Umbilical cord (tissue), 2 donors: ENCODE data around the gene SYNPO2. TPM values are rescaled to one million over a fixed set of nuclear protein-coding genes. Genes with fewer than 3 reads are reported as not detected.
A peak's percentile ranks its signal among the peaks of the same experiment; 100 is the strongest.
"Not testable (repeated sequence)": the region's sequence is repeated elsewhere in the genome, so short reads cannot be mapped to it uniquely, and the experiment has no call there.

Source experiments
- DNase-seq: peaks from one replicate; pipeline ENCODE4 v3.0.0-alpha.2; 2015; ENCODE audit warnings: low spot score
- total RNA-seq: library from RNA; depleted of rRNA; stranded (reverse); fragments of >200 nt; gene quantifications from one replicate; pipeline ENCODE4 v1.2.3, GENCODE V29; 2014; ENCODE audit warnings: low replicate concordance; ENCODE audit not compliant: insufficient read depth

Gene SYNPO2
- total RNA-seq, 1 donor from 2014 or later, result 590 TPM

- DNase-seq, result no peak
Observed at GRCh38 chr4:119032921-119033685, 144.4 kb downstream of the SYNPO2 start.

- DNase-seq, result no peak
Observed at GRCh38 chr4:119034276-119035008, 145.8 kb downstream of the SYNPO2 start.

DNA sequence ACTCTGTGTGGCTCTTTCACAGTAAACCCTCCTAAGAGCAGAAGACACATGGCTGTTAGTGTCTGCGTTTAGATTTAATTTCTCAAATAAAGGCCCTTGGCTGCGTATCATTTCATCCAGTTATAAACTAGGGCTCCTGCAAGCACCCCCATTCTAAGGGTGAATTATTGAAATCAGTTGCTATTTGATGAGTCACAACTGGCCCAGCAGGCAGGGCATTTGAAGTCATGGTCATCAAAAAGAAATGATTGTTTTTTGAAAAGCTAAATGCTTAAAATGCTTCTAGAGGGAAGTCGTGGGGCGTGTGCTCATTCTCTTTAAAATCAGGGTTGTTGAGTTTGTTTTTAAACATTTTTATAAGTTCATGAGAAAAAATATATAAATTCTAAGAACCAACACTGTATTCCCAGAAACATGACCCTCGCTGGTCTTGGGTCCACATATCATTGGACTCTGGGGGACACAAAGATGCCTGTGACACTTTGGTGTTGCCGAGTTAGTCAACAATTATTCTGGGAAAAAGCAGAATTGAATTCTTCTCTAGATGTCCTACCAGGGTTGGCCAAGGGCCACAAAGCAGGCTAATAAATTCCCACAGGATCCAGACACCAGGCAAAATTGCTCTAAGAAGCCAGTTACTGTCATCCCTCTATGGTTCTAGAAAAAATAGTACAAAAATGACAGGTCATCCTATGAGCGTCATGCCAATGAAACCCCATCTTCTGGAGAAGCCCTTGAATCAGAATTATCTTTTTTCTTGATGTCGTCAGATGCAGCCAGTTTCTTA is 147.5 kb downstream of the SYNPO2 start:
- no peak for DNase-seq

- DNase-seq, result no peak
Observed at GRCh38 chr4:119037709-119038108, 149.1 kb downstream of the SYNPO2 start.

DNA sequence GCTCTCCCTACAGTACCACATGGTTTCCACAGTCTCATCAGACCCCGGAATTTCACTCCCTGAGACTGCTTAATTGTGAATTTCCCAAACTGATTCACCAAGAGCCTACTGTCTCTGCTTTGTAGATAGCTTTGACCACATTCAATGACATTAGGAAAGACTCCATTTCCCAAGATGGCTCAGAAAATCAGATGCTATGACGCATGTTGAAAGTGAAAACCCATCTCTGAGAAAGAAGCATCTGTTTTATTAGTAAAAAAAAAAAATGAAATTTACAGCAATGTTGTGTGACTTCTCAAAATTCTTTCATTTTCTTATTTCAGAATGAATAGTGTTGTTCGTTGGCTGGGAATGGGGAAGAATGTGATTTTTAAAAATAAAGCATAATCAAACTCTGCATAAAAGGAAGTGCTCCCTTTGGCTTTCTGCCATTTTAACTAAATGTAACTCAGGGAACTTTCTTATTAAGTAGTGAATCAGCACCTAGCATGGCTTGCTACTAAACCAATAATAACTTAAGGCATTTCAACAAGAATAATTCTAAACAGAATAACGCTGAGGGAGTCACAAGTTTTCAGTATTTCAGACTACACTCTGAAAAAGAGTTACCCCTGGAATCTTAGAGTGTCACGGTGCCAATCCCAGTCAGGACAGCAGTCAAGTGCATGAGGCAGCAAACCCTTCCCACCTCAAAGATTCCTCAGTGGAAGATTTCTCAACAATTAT is 149.6 kb downstream of the SYNPO2 start:
- no peak for DNase-seq

GRCh38 chr4:119039160-119039559 is 150.5 kb downstream of the SYNPO2 start:
- DNase-seq, result no peak

DNA sequence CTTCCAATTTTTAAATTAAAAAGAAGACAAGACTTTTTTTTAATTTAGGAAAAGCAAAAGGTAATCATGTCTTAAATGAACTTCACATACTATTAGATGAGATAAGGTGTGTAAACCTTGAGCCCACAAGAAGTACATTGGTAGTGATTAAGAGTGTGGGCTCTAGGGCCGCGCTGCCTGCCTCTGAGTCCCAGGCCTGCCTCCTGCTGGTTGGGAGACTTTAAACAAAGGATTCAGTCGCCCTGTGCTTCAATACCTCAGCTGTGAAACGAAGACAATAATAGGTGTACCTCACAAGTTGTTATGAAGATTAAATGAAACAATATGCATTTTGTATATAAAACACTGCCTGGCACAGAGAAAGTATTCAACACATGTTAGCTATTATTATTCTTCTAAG is 151.1 kb downstream of the SYNPO2 start:
- no peak for DNase-seq

GRCh38 chr4:119040261-119040660 is 151.6 kb downstream of the SYNPO2 start:
- DNase-seq, result no peak

DNA sequence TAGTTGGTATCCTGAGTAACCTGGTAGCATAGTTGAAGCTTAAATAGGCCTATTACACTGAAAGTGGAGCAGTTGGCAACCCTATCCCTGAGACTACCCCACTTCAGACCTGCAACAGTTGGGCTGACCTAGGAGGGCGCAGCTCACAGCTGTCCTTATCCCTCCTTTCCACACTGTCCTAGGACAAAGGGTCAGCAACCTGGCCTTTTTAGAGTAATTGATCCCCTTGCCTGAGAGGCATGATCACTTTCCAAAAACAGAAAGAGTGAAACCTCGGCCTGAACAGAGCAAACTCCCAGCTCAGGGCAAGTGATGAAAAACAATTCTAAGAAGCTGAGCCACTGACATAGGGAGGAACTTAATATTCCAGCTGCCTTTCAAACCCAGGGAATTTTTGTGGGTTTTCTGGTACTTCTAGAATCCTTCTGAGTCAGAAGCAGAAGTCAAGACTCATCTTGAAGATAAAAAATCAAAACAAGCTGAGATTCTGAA is 152.1 kb downstream of the SYNPO2 start:
- DNase-seq, result peak; percentile 84

- DNase-seq, result no peak
Observed at GRCh38 chr4:119041396-119041795, 152.7 kb downstream of the SYNPO2 start.

- peak; percentile 84 for DNase-seq
Observed at GRCh38 chr4:119041951-119042560, 153.4 kb downstream of the SYNPO2 start.

DNA sequence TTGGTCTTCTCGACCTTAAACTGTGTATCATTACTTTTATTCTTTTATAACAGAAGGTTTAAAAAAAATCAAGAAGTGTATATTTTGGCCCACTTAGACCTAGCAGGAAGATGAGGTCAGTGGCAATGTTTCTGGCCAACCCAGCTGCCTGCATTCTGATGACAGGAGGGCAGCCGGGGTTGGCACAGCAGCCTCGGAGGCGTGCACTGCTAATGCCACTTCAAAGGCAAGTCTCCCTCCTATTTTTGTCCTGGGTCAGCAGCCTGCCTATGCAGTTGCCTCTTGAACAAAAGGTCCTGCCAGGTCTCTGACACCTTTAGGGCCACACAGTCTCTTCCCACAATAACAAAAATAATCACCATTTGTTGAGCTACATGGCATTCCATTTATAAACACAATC is 157.6 kb downstream of the SYNPO2 start:
- DNase-seq, result no peak

DNA sequence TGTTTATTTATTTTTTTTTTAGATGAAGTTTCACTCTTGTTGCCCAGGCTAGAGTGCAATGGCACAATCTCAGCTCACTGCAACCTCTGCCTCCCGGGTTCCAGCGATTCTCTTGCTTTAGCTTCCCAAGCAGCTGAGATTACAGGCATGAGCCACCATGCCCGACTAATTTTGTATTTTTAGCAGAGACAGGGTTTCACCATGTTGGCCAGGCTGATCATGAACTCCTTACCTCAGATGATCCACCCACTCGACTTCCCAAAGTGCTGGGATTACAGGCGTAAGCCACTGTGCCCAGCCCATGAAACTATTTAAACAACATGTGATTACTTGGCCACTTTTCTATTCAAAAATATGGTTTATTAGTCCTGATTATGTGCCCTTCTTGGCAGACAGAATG is 158.4 kb downstream of the SYNPO2 start:
- not testable (repeated sequence) for DNase-seq

- DNase-seq, result no peak
Observed at GRCh38 chr4:119048446-119048845, 159.8 kb downstream of the SYNPO2 start.

DNA sequence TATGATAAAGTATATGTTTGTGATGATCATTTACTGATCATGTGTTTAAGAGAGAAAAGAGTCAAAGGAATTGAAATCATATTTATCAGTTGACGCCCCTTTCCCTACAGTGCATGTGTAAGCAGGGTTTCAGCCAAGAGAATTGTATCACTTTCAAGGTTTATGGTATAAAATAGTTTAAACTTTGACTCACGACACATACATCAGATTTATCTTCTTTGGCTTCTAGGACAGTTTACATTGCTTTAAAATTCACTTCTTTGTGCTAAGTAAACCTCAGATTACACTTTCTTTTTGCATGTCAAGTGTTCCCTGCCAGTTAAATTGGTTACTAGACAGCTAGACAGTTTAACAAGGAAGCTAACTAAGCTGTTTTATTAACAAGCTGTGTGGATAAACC is 160.7 kb downstream of the SYNPO2 start:
- DNase-seq, result no peak

GRCh38 chr4:119050527-119051090 is 162.0 kb downstream of the SYNPO2 start:
- no peak for DNase-seq

DNA sequence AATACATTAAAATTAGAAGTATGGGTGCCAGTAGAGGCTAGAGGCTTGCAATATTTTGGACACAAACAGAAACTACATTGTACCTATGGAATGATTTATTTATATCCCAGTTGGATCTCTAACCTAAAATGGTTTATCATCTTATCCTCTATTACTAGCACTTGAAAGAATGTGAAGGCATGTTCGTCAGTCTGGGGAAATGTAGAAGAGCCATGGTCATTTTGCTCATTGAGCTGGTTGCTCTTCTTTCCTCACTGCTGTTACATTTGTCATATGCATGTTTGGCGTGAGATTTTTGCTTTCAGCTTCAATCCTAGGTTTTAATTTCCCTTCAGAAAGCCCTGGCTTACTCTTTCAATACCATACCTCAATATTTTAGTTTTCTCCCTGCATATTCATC is 164.6 kb downstream of the SYNPO2 start:
- no peak for DNase-seq

DNA sequence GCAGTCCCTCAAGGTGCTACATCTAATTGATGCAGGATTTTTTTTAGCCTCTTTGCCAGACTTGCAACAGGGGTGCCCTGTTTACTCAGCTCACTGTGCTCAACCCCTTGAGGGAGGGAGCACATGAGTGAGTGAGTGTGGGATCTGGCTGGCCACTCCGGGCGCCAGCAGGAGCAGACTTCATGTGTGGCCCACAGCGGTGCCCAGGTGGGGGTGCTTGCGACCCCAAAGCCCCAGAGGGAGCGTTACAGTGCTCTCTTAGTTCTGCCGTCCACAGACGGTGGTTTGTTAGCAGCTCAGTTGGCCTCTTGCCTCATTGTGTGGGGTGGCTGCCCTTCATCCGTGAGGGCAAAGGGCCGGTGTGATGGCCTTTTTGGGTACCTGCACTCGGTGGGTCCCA is 165.3 kb downstream of the SYNPO2 start:
- DNase-seq, result no peak

DNA sequence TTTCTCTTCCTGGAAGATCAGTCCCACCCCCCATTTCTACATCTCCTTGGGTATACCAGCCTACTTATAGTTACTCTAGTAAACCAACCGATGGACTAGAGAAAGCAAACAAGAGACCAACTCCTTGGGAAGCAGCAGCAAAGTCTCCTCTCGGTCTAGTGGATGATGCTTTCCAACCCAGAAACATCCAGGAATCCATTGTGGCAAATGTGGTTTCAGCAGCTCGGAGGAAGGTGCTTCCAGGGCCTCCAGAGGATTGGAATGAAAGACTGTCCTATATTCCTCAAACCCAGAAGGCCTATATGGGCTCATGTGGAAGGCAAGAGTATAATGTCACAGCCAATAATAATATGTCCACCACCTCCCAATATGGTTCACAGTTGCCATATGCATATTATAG is 168.8 kb downstream of the SYNPO2 start:
- no peak for DNase-seq

DNA sequence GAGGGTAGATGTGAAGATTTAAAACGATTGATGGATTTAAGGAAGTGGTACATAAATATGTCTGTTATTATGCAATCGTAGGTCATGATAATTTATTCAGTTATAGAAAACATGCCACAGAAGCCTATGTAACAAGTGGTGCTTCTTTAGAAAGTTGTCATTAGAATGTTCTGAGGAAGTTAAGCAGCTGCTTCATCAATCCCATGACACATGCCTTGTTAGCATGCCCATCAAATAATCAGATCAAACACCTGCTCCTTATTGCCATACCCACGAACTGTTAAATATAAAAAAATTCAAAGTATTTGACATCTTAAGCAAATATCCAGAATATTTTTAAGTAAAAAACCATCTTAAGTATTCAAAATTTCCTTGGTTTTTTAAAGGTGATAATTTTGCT is 170.6 kb downstream of the SYNPO2 start:
- DNase-seq, result no peak

- DNase-seq, result not testable (repeated sequence)
Observed at GRCh38 chr4:119067125-119067524, 178.5 kb downstream of the SYNPO2 start.
